D721Med (cell line): Measurements from ENCODE around the gene ADH7.

Experiments used
- DNase-seq: peaks from one replicate; pipeline ENCODE4 v3.0.0; 2011; ENCODE audit warnings: low spot score; ENCODE audit not compliant: insufficient read length
- FAIRE-seq: peaks from 2 replicates; lab custom pipeline; 2011; peaks lifted over from hg19 to GRCh38; lab: Jason Lieb, UNC
- CTCF ChIP-seq: IDR thresholded peaks from 2 replicates; pipeline ENCODE4 v1.5.1; 2012; ENCODE audit warnings: mild to moderate bottlenecking, control low read depth; ENCODE audit not compliant: insufficient read depth; ENCODE audit errors: missing control alignments

Gene ADH7

GRCh38 chr4:99362768-99363167 lies 72.4 kb downstream of the ADH7 start:
- no peak for FAIRE-seq
- DNase-seq = no peak
- no peak for TF ChIP-seq CTCF
